Right ventricle myocardium inferior (tissue), 1 donor: ENCODE measurements around the gene RFX4. TPM values are rescaled to one million over a fixed set of nuclear protein-coding genes. Genes with fewer than 3 reads are reported as not detected.

Experiments
- ATAC-seq: fragments of 200-7000 bp; cut with Tn5 transposase; one replicate; pipeline ENCODE4 v1.9.1; 2020; ENCODE audit warnings: mild to moderate bottlenecking, moderate library complexity
- DNase-seq: peaks from one replicate; pipeline ENCODE4 v3.0.0; 2021; ENCODE audit errors: missing footprints
- intact Hi-C: fragments of 100-400 bp; cut with DNase I; formaldehyde crosslinking; loops from one replicate; pipeline ENCODE4 v1.11.0; 2022
- total RNA-seq: library from RNA; stranded (reverse); fragmentation: NEBNext Ultra II Directional; extraction: Animal tissue kit (Norgen Biotek cat#: 25700); gene quantifications from one replicate; pipeline ENCODE4 v1.2.1, GENCODE V29; 2021
- donor health status: DM: no; HTN: yes; CAD: no; lungs with severe emphysema.

The RFX4 gene
- total RNA-seq, 1 donor from 2014 or later, result not detected

DNA sequence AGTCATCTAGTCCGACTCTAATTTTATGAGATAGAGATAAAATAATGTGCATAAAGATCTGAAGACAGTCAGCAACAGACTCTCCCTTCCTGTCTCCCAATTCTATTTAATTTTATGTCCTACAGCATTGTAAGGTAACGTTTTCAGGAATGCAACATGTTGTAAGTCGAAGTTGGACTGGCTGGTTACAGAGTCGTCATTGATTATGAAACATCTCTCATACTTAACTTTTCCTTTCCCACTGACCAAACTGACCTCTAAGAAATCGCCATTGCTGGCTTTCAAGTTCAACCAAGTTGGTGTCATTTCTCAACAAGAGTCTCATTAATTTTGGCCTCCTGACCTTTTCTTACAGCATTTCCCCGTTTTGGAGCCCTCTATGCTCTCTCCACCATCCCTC, 186.7 kb downstream of the RFX4 start:
- no peak for ATAC-seq
- no peak for DNase-seq
- intact Hi-C loops, result no loop called here

DNA sequence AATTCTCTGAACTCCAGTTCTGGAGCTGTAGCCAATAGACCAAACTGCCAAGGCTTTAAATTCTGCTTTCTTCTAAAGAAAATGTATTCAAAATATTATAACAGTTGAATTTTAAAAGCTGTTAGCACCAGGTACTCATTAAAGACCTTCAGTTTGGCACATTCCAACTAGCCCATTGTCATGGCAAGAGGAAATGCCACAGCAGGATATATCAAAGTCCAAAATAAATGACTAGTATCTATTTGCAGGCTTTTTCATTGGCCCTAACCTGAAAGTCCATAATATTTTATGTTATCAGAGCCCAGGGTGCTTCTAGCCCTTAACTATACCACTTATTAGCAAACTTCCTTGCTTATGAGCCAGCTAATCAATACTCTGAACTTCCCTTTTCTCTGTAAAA, 188.6 kb downstream of the RFX4 start:
- ATAC-seq (no peak), DNase-seq (no peak)
- intact Hi-C loops, result no loop called here

DNA sequence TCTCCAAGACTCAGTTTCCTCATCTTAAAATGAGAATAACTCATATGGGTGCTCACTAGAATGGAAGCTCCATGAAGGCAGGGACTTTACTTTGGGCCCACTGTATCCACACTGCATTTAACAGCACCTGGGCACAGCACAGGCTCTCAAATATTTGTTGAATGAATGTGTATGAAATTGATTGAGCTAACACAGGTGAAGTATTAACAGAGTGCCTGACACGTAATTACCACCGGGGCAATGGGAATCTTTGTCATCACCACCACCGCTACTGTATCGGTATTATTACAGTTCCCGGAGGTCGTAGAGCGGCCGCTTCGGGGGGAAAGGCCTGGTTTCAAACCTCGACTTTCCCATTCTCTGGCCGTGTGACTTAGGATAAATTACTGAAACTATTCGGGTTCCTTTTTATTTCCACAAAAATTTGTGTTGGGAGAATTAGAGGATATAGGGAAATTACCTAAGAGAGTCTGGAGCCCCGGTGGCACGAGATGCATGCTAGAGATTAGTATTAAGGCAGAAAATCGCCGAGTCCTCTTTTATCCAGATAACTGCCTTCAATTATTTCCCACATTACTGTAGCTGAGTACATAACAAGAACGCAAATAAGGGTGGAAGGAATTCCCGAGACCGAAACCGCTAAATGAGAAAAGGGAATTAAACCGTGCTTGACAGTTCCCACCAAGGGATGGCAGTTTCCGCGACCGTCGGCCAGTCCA, 190.6 kb downstream of the RFX4 start:
- DNase-seq, result no peak
- intact Hi-C loops, result loop anchor here (2.0 kb wide), 1 partner anchor 67 kb away; no protein-coding TSS in a partner anchor
- ATAC-seq, result no peak

DNA sequence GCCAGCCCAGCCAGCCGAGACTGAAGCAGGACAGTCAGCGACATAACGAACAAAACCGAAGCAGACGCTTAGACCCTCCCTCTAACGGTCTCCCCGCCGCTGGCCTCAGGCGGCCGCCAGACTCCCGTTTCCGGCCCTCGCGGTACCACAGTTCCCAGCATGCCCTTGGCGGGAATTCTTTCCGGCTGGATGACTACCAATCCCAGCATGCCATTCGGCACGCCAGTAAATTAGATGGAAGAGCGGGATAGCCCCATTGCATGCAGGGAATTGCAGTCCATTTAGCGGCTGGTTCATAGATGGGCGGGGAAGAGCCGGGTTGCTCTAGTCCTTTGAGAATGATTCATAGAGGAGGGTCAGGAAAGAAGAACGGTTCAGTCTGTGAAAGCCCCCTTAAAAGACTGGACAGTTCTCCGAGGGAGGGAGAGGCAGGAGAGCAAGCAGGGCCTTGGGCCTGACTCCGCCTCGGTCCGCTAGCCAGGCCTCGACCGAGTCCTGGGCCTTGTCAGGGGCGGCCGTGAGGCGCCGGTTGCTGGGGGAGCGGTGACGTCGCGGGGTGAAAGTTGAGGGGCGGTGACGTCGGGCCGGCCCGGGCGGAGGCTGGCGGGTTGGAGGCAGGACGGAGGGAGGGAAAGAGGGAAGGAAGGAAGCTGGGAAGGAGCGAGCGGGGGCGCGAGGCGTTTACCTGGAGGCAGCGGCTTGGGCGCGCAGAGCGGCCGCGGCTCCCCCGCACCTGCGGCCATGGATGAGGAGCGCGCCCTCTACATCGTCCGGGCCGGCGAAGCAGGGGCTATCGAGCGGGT, 191.4 kb downstream of the RFX4 start, which contains the start of gene RIC8B:
Gene RIC8B (plus strand): TSS at position 678 of the 803 bp plus-strand sequence. CDS start 64 bp downstream, at position 742.
- intact Hi-C loops, result loop anchor here (2.0 kb wide), 1 partner anchor 67 kb away; no protein-coding TSS in a partner anchor
- DNase-seq, result peak; percentile 94
- peak; percentile 97 for ATAC-seq

DNA sequence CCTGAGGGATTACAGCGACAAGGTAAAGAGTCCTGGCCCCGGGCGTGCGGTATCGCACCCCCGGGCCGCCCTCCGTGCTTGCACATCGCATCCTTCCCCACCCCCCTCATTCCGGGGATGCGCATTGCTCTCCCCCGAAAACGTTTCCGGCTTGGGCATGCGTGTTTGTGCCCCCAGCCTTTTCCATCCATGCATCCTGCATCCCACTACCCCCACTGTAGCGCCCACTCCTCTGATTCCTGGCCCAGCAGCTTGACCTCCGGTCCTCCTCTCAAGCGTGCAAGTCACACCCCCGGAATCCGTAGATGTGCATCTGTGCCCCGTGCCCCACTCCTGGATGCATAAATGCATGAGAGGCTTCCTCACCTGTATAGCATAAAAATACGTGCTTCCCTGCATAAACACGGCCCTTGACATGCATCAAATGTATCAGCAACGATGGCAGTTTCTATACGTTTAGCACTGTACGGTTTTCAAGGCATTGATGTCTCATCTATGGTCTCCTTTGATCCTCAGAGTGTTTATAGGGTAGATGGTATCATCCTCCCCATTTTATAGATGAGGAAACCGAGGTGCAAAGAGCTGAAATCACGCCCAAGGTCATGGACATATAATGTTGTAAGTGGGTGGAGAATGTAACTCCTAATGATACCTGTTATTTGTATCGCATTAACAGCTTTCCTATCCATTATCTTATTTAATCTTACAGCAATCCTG, 192.2 kb downstream of the RFX4 start:
- ATAC-seq (no peak), DNase-seq (no peak)
- intact Hi-C loops, result loop anchor here (2.0 kb wide), 1 partner anchor 66 kb away; no protein-coding TSS in a partner anchor

DNA sequence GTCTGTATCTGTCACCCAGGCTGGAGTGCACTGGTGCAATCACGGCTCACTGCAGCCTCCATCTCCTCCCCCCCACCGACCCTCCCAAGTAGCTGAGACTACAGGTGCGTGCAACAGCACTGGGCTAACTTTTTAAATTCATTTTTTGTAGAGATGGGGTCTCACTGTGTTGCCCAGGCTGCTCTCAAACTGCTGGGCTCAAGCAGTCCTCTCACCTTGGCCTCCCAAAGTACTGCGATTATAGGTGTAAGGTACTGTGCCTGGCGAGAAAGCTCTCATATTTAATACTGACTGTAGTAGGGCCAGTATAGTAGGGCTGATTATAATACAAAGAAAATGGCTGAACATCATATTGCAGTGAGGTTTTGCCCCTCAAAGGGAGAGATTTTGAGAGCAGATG, 194.1 kb downstream of the RFX4 start:
- intact Hi-C loops, result no loop called here
- DNase-seq (no peak), ATAC-seq (no peak)

DNA sequence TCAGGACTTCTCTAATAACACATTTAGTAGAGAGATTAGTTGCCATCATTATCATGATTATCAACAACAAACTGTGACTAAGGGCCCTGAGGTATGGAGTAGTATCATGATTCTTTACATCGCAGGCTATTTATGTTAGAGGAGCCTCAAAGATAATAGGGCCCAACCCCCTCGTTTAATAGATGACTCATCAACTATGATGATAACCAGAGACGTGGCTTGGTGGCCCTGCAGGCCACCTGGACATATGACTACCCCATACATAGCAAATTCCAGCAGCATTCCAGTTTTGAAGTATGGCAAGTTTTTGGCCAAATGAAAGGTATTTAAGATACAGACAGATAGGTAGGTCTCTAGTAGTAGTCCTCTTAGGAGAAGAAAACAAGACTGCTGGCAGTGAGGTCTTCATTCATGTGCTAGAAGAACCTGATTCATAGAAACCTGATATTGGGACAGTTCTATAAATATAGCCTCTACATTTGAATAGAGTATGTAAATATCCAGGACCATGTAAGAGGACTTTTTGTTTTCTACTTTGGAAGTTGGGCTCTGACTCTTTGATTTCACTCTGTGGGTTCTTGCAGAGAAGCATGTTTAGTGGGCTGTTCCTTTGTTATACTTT, 197.3 kb downstream of the RFX4 start:
- ATAC-seq, result no peak
- intact Hi-C loops, result no loop called here
- DNase-seq, result no peak

DNA sequence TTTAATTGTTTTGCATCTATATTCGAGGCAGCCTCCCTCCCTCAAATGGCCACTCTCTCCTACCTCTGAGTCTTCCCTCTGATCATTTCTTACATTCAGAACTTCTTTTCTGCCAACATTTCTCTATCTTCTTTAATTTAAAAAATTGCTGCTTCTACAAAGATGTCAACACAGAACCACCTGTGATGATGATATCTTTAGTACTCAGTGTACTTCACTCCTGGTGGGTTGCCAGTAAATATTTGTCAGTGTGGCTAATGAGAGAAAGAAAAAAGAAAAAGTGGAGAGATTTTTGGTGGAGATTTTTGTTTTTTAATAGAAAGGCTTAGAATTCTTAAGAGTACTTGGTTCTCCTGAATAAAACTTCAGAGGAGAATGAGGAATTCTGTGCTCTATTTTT, 199.8 kb downstream of the RFX4 start:
- no peak for ATAC-seq
- intact Hi-C loops, result no loop called here
- no peak for DNase-seq

DNA sequence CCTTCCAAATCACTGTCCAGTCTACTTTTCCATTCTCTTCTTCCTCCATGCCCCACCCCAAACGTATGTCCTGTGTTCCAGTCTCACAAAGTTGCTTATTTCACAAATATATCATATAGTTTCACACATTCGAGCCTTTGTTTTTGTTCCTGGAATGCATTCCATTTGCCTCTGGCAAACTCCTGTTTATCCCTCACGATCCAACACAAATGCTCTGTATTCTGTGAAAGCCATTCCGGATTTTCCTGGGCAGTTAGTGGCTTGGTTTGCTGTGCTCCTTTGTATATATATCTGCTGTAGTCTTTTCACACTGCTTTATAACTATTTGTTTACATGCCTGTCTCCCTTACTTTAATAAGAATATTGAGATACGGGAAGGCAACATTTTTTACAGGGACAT, 200.7 kb downstream of the RFX4 start:
- intact Hi-C loops, result no loop called here
- DNase-seq, result no peak
- ATAC-seq, result no peak

DNA sequence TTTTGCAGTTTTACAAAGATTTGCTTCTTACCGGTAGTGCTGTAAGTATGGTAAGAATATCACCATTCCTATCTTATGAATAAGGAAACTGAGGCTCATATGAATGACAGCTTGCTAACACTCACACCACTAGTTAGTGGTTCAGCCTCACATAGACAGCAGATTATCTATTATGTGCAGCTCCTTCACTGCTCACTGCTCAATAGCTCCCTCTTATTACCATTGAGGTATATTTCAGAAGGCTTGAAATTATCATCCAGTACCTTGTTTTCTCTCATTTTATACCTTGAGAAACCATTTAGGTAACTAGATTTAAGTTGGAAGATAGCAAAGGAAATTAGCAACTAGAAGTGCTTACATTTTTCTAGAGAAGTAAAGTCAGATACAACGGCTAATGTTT, 207.2 kb downstream of the RFX4 start:
- ATAC-seq (no peak), DNase-seq (no peak)
- intact Hi-C loops, result no loop called here

DNA sequence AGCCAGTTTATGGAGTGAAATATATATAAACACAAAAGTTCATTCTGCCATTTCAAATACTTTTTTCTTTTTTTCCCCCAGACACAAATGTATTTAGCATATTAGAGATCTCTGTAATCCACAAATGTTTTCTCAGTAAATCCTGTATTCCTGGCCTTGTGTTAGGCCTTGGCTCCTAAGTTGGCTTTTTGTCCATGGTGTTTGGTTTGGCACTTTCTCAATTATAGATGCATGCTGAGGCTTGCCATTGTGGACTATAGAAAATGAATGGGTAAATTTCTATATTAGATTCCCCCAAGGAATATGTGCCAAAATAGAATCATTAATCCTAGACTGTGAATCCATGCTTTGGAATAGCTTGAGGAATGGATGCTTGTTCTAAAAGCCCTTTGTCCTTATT, 208.7 kb downstream of the RFX4 start:
- no peak for ATAC-seq
- DNase-seq, result no peak
- intact Hi-C loops, result no loop called here

DNA sequence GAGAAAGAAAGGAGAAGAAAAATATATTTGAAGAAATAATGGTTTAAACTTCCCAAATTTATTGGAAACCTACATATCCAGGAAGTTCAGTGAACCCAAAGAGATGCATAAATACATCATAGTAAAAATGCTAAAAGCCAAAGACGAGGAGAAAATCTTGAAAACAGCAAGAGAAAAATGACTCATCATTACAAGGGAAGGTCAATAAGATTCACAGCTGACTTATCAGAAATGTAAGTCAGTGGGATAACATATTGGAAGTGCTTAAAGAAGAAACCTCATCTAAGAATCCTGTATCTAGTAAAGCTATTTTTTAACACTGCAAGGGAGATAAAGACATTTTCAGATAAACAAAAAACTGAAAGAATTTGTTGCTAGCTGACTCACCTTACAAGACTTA, 211.6 kb downstream of the RFX4 start:
- no peak for DNase-seq
- intact Hi-C loops, result no loop called here
- ATAC-seq, result no peak

DNA sequence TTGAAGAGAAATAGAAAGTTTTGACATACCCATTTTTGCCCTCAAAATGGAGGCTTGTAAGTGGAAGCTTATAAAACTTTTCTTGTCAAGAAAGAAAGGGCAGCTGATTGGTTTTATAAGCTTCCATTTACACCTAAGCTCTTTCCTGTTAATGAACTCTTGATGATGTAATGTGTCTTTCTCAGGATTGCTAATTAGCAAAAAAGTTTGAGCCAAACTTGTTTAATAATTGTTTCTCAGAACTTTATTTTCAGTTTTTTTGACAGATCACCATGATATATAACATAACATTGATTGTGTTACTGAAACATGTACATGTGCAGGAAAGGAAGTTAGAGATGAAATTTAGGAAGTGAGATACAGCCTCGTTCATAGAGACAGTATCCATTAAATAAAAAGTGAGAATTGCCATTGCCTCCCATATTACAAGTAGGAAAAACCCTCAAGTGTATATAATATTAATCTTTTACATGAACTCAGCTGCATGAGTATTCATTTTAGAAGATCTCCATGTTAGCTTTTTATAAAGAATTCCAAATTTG, 218.4 kb downstream of the RFX4 start:
- DNase-seq (no peak), ATAC-seq (no peak)
- intact Hi-C loops, result no loop called here

DNA sequence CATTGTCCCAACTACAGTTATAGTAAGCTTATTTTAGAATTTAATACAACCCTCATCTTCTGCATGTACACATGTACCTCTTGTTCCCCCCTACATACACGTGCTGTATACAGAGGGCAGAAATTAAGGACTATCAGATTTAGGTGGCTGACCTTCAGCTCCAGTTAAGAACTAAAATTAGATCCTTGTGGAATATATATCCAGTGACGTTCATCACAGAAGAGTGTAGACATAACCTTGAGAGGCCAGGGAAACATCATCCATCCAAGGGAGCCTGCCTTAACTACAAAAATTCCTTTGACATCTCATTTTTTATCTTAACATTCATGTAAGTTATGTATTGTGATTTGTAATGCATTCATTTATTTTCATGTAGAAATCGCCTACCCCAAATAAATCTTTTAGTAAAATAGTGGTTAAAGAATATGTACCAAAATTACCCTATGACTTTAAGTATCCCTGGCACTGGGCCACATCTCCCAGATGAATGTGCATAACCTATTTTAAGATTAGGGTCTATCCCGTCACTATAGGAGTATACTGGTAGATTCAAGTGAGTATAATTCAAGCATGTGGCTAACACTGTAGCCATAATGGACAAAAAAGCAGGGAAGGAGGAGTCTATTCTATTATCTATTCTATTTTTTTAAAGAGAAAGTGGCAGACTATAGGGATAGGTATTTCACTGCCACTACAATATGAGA, 219.2 kb downstream of the RFX4 start:
- DNase-seq (no peak), ATAC-seq (peak; percentile 46)
- intact Hi-C loops, result no loop called here

DNA sequence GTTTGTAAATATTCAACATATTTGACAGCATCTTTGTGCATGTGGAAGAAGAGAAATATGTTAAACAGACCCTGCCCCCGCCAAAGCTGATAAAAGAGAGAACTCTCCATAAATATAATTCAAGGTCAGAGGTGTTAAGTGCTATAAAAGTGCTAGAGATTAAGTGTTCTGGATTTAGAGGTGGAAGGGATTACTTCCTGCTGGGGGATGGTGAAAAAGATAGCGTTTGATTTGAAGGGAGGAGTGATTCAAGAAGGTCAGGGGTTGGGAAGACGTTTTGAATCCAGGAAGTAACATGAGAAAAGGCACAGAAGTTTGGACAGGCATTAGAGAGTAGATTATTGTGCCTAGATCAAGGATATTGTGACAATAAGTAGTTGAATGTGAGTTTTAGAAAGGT, 221.9 kb downstream of the RFX4 start:
- DNase-seq (no peak), ATAC-seq (no peak)
- intact Hi-C loops, result no loop called here
